Left lobe of liver (tissue), 2 donors: ENCODE measurements around the gene JUND. TPM values are rescaled to one million over a fixed set of nuclear protein-coding genes. Genes with fewer than 3 reads are reported as not detected.

Experiments used
- ATAC-seq: fragments of 200-7000 bp; cut with Tn5 transposase; one replicate; pipeline ENCODE4 v1.9.1; 2020; ENCODE audit warnings: mild to moderate bottlenecking, moderate library complexity
- DNase-seq: peaks from one replicate; pipeline ENCODE4 v3.0.0-alpha.2; 2020; ENCODE audit warnings: low spot score
- total RNA-seq: library from RNA; stranded (reverse); gene quantifications from one replicate; pipeline ENCODE4 v1.2.1, GENCODE V29; 2021
- donor health status: DM: no; HTN: no; CAD: no; lungs with moderate emphysema.
- donor health status: DM: no; HTN: yes; CAD: no.

The JUND gene
- total RNA-seq, 1 donor from 2014 or later, result 47.4 TPM

DNA sequence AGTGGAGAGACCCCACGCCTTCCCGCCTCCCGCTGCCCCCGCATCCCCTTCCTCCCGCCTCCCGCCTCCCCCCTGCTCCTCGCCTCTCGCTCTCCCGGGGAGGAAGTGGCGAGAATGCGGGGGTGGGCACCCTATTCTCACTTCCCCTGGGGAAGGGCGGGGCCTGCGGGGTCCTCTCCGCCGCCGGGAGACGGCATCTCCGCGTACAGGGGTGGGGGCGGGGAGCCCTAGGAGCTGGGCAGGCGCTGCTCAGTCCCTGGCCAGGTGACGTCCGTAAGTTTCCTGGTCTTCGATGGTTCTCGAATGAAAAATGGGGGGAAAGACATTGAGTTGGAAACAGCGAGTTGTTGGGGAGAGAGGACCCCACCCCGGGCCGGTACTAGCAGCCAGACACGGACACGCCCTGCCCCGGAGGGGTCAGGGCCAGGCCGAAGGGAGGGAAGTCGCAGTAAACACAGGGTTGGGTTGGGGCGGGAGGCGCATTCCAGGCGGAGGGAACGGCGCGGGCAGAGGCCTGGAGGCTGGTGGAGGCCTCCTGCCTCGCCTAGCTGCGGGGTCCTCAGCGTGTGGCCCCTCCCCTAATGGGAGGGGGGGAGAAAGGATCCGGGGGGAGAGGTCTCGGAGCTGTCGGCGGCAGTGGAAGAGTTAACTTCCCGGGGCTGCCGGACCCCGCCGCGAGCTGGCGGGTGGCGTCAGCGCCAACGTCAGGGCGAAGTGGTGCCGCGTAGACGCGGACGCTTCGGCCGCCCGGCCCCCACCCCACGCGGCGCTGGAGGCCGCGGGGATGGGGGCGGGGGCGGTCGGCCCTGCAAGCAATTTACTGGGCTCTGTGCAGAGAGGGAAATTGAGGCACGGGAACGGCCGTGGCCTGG, 10.4 kb upstream of the JUND start:
- ATAC-seq (peak; percentile 73), DNase-seq (peak; percentile 81)

DNA sequence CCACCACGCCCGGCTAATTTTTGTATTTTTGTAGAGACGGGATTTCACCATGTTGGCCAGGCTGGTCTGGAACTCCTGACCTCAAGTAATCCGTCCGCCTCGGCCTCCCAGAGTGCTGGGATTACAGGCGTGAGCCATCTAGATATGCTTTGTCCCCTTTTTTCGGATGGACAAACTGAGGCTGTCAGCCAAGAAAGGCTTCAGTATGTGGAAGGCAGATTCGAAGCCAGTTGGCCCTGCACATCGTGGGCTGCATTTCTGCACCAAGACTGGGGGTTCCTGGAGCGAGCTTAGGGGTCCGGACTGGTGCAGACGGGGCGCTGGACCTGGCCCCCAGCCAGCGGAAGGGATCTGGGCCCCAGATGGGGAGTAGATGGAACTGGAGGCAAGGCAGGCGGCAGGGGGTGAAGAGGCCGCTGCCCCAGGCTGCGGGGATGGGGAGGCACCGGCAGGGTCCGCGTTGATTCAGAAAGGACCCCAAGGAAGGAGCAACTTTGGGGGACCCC, 9.7 kb upstream of the JUND start:
- no peak for ATAC-seq
- DNase-seq, result no peak

DNA sequence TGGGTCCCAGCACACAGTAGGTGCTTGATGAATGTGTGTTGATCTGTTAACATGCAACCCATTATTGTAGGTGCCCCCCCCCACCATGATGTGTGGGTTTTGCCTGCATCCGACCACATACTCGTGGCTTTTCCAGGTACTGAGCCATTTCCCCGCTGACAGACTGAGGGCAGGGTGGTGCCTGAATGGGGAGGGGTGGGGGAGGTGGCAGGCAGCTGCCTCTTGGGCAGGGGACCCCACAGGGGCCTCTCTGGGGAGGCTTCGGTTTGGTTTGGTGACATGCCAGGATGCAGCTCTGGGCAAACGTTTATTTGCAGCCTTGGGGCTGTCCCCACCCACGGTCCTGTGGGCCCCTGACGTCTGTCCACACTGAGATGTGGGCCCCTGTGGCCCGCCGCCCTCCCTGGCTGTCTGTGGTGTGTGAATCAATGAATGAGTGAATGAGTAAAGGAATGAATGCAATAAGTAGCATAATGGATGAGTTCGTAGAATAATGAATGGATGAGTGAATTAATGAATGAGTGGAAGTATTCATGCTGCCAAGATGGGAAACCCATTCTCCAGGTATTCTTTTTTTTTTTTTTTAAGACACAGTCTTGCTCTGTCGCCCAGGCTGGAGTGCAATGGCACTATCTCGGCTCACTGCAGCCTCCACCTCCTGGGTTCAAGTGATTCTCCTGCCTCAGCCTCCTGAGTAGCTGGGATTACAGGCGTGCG, 9.0 kb upstream of the JUND start:
- no peak for DNase-seq
- no peak for ATAC-seq

DNA sequence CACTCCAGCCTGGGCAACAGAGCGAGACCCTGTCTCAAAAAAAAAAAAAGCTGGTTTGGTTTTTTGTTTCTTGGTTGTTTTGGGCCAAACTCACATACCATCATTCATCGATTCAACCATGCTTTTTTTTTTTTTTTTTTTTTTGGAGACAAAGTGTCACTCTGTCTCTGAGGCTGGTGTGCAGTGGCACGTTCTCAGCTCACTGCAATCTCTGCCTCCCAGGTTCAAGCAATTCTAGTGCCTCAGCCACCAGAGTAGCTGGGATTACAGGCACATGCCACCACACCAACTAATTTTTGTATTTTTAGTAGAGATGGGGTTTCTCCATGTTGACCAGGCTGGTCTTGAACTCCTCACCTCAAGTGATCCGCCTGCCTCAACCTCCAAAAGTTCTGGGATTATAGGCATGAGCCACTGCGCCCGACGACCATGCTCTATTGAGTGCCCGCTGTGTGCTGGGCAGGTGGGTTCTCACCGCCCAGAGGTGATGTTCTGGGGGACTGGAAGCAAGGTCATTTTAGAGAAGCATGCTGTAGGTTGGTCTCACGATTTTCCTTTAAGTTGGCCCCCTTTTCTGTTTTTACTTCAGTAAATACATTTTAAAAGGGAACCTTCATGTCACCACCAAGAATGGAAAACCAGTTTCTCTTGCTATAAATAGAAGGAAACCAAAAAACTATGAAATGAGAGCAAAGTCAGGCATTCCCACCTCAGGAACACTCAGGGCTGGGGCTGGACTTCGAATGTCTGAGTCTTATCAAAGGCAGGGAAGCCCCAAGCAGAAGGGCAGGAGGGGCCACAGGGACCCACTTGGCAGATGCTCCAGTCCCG, 8.3 kb upstream of the JUND start:
- no peak for DNase-seq
- no peak for ATAC-seq

DNA sequence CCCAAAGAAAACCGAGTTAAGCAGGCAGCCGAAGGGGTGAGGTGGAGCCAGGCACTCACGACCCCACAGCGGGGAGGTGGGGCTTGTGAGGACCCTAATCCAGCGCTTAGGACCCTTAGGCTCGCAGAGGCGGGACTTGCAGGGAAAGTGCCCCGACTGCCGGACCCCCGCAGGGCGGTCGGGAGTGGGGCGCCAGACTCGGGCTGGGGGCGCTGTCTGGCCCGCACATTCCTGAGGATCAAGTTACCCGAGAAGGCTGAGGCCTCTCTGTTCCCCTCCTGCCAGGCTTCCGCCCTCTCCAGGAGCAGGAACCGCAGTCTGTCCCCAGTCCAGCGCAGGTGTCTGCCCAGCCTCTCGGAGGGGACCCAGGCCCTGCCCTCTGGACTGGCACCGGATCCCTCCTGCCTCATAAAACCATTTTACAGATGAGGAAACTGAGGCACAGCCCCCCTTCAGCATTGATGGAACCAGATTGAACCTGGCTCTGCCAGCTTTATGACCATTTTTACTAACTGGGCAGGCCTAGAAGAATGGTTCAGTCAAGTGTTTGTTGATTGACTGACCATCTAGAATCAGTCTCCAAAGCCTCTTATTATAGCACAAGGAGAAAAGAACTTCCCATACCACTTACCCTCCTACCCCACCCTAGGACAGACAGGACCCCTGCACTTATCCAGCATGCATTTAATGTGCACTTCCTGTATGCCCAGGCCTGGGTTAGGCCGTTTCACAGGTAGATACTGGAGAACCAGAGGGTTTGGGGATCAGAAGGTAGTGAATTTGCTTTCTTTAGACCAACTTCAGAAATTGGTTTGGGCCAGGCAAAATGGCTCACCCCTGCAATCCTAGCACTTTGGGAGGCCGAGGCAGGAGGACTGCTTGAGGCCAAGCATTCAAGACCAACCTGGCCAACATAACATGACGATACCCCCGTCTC, 6.7 kb upstream of the JUND start:
- ATAC-seq, result no peak

DNA sequence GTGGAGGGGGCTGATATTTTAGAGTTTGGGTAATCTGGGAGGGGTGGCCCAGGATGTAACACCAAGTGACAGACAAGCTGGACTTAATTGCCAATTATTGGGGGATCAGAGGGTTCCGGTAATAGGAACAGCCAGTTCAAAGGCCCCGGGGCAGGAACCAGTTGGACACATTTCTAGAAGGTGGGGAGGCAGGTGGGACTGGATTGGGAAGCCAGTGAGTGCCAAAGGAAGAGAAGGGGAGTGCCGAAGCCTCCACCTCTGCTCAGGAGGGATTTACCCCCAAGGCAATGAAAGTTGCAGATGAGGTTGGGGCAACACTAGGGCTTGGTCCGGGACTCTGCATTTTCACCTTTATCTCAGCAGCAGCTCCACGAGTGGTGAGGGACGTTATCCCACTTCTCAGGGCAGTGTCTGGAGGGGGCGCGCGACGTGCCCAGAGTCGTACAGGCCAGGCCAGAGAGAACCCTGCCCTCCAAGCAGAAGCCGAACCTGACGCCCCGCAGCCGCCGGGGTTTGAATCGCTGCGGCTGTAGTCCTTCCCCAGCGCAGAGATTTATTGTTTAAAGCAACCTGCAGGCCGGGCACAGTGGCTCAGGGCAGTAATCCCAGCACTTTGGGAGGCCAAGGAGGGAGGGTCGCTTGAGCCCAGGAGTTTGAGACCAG, 5.7 kb upstream of the JUND start:
- ATAC-seq, result no peak
- DNase-seq, result no peak

More for the DNA sequence above, 6.7 kb upstream of the JUND start:
- no peak for DNase-seq

DNA sequence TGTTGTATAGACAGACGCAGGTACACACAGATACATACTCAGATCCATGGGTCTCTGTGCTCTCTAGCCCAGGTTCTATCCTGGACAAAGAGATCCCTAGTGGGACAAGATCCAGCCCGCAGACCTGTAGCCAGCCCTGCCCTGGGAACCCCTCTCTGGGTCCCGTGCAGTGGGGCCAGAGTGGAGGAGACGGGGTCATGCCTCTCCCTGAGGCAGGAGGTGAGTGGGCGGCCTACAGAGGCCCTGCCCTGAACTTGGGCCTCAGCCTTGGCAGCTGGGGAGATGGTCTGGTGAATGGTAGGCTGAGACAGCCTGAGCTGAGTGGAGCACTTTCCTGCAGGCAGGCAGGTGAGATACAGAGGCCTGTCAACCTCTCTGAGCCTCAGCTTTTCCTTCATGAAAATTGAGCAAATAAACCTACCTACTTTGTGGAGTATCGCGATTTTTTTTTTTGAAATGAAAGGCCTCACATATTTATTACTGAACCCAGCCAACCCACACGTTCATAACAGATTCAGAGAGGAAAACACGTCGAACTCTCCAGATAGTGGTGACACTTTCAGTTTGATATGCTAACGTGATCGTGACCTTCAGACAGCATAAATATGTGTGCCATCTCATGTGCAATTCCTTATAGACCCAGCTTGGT, 3.4 kb upstream of the JUND start:
- DNase-seq (no peak), ATAC-seq (no peak)

DNA sequence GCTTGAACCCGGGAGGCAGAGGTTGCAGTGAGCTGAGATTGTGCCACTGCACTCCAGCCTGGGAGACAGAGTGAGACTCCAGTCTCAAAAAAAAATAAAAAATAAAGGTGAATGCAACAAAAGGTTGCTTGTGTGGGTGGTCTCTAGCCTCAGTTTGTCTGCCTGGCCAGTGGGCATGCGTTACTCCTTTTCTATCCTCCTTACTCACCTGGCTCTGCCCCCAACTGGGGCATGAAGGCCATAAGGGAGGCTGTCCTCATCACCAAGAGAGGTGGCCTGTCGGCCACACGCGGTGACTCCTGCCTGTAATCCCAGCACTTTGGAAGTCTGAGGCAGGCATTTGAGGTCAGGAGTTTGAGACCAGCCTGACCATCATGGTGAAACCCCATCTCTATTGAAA, 1.9 kb upstream of the JUND start:
- ATAC-seq, result no peak

DNA sequence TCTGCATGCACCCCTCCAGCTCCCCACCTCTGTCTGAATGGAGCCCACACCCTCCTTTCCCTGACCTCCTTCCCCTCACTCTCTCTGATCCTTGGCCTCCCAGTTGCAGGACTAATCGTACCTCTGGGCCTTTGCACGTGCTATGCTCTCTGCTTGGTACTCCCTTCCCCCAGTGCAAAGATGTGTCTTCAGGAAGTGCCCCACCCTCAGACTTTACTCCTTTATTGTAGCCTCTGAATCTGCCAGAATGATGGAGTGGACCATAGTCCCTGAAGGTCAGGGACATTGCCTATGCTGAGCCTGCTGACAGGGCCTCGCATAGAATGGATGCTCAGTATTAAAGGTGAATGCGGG, 1.3 kb upstream of the JUND start:
- no peak for ATAC-seq
- DNase-seq, result no peak

More for the DNA sequence above, 1.9 kb upstream of the JUND start:
- DNase-seq, result no peak

DNA sequence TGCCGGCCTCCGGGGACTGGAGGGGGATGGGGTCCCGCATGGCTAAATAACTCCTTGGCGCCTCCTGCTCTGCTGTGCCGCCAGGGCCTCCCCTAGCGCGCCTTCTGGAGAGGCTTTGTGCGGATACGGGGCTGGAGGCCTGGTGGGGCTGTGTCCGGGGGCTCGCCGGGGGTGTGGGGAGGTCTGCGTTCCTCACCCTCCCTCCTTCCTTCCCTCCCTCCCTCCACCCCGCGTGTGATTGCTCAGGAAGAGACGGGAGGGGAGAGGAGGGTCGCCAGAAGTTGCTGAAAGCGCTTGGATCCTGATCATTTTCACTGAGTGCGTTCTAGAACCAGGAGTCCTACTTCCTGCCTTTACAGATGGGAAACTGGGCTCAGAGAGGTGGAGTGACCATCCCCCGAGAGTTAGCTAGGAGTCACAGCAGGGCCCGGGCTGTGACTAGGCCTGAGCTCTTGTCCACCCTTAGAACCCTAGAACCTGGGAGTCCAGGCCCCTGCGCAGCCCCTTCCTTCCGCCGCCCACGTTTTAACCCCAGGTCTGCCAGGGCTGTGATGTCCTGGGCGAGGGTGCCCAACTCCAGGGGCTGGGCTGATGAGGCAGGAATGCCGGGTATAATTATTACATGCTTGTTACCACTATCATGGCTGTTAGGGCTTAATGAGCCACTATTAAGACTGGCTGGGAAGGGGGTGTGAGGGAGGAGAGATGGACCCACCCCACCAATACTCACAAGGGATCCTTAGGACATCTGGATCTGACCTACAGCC, 782 bp upstream of the JUND start:
- peak; percentile 64 for DNase-seq
- ATAC-seq, result peak; percentile 4

DNA sequence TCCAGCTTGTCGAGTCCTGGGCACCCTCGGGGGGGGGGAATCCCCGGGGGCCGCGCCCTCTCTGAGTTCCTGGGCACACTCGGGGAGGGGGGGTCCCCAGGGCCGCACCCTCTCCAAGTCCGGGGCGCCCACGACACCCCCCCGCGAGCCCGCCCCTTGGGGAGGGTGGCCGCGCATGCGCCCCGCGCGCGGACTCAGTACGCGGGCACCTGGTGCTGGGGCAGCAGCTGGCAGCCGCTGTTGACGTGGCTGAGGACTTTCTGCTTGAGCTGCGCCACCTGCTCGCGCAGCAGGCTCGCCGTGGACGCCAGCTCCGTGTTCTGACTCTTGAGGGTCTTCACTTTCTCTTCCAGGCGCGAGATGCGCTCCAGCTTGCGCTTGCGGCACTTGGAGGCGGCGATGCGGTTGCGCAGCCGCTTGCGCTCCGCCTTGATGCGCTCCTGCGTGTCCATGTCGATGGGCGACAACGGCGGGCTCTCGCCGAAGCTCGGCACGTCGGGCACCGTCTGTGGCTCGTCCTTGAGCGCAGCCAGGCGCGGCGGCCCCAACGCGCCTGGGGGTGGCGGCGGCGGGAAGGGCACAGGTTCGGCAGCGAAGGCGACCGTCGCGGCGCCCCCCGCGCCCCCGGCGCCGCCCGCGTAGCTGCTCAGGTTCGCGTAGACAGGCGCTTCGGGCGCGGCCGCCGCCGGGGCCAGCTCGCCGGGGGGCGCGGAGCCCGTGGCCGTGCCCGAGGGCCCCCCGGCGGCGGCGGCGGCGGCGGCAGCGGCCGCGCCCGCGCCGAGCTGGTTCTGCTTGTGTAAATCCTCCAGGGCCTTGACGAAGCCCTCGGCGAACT, 958 bp downstream of the JUND start:
- ATAC-seq, result peak; percentile 55
- DNase-seq, result peak; percentile 87

DNA sequence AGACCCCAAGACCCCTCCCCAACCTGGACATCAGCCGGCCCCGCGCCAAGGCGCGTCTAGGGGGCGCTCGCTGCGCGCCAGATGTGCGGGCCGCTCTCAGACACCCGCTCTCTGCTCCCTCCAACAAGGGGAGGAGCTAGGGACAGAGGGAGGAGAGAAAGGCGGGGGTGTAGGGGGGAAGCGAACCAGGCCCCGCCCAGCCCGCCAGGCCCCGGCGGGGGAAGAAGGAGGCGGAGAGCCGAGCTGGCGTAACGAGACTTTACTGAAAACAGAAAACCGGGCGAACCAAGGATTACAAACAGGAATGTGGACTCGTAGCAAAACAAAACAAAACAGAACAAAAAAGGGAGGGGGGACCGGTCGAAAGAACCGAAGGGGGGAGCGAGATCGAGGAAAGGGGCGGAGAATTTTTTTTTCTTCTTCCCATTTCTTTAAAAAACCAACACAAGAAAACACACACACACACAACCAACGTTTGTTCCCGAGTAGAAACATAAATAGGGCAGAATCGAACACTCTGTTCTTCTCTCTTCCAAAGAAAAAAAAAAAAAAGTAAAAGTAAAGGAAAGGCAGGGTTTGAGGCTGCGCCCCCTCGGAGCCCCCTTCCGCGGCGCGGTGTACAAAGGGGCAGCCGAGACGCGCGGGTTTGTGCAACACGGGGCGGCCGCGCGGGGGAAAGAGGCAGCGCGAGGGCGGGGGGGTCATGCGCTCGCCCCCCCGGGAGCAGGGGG, 1.7 kb downstream of the JUND start:
- peak; percentile 67 for ATAC-seq
- DNase-seq, result peak; percentile 93

DNA sequence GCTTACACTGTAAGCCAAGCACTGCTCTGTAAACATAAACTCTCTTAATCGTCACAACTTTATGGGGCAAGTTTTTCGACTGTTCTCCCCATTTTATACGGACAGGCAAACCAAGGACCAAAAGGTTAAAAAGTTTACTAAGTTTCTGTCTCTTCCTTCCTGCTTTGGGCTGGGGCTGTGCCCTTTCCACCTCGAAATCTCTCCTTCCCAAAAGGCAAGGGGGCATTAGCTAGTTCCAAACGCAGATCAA, 2.2 kb downstream of the JUND start:
- DNase-seq (no peak), ATAC-seq (no peak)

DNA sequence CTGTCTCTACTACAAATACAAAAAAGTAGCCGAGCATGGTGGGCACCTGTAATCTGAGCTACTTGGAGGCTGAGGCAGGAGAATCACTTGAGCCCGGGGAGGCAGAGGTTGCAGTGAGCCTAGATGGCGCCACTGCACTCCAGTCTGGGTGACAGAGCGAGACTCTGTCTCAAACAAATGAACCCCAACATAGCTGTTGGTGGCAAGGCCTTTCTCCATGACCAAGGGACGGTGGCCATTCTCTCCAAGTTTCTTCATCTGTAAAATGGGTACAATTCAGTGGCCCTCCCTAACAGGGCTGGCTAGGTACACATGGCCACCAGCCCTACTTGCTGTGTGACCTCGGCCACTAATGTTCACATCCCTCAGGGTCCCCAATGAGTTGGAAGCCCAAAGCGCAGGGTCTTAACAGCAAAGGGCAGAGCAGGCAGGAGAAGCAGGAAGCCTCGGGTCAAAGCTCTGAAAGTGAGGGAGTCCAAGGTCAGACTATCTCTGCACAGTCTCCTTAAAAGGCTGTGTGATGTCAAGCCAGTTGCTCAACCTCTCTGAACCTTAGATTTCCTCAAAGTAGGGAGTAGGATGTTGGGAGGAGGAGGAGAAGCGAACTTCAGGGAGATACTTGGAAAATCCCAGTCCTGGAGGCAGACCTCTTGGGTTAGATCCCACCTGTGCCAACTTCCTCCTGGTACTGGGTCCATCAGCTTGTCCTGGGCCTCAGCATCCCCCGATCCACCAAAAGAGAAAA, 2.7 kb downstream of the JUND start:
- ATAC-seq, result no peak
- no peak for DNase-seq

DNA sequence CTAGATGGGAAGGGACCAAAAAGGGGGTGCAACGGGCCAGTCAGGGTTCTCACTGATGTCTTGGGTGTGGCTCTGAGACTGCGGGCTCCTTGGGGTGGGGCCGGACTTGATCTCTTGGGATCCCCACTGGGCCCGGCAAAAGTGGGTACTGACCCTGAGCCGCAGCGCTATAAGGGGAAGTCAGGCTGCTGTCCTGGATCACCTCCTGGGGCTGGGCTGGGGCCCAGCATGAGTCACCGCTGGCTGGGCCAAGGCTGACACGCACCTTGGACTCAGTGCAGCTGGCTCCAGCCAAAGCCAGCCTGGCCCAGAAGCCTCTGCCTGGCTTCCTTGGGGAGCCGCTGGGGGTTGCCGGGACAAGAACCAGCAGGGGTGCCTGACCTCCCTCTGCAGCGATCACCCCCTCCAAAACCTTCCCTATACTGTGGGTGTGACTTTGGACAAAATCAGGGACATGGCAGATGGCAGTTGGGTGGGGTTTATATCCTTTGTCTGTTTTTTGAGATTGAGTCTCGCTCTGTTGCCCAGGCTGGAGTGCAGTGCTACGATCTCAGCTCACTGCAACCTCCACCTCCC, 6.6 kb downstream of the JUND start:
- DNase-seq (peak; percentile 94), ATAC-seq (peak; percentile 82)

DNA sequence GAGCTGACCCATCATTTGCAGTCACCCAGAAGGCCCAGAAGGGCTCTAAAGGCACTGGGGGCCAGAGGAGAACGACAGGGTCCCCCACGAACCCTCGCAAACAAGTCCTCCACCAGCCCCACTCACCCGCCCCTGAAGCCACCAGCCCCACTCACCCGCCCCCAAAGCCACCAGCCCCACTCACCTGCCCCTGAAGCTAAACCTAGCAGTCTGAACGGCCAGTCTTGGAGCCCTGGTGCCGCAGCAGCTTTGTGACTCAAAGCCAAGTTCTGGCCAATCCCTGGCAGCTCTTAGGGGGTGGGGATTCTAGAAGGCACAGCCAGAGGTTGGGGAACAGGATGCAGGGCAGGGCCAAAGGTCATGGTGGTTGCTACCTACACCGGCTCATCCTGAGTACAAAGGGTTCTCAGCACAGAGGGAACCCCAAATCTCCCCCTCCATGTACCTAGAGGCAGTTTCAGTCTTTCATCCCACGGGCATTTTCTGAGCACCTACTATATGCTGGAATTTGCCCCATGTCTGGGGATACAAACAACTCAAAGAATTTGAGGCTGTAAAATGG, 7.1 kb downstream of the JUND start, which contains the start of gene IQCN:
Gene IQCN, minus strand, starts transcription at position 234 of the 562 bp plus-strand sequence. CDS start 4,974 bp downstream, outside the sequence.
- peak; percentile 91 for DNase-seq
- peak; percentile 78 for ATAC-seq
